ENCODE results near the gene GPR162. TPM values are rescaled to one million over a fixed set of nuclear protein-coding genes. Genes with fewer than 3 reads are reported as not detected.

Gene GPR162
- total and polyA plus RNA-seq, 2 experiments from 2014 or later, result 2.3 TPM

DNA sequence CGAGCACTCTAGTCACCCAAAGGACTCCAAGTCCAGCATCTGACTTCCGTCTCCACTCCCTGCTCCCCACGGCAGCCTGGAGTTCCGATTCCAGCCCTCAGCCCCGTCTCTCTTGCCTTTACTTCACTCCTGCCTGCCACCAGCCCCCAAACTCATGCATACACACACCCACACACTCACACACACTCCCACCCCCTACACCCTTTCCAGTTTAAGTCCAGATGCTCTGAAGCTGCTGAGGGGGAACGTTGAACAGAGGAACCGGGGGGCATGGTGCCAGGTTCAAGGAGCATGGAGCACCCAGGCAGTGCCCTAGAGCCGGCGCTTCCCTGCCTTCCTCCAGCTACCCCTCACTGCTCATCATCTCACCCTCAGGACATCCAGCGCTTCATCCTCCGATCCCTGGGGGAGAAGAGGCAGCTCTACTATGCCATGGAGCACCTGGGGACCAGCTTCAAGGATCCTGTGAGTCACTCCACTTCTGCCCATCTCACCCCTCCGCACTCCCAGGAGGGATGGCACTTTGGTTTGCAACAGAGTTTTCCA is 9.9 kb downstream of the GPR162 start:
- Histone ChIP-seq H3K9me3 (ENCODE audit: low read depth) (no peaks in the 10 kb centered on the region), H2AFZ (no peak overlapping the region), H3K4me2 (no peak overlapping the region), H3K79me2 (peaks cover 6% of the 10 kb centered on the region), H3K4me1 (ENCODE audit: insufficient read depth) (peaks cover 3% of the 10 kb centered on the region), H3K27me3 (no peaks in the 10 kb centered on the region), H3K4me3 (no peak overlapping the region), H3K36me3 (replicated peaks; ENCODE audit: insufficient read depth, low read depth) (no peaks in the 10 kb centered on the region), H4K20me1 (ENCODE audit: insufficient read depth, poor library complexity, severe bottlenecking) (no peaks in the 10 kb centered on the region), H3K9me2 (replicated peaks; ENCODE audit: insufficient read depth) (no peaks in the 10 kb centered on the region), H3K27ac (no peak overlapping the region)
- no peak for DNase-seq (ENCODE audit: low spot score)
- no peak for TF ChIP-seq EZH2 (IDR thresholded peaks at IDR 0.05; ENCODE audit: borderline replicate concordance)
- TF ChIP-seq, protein P1, sequence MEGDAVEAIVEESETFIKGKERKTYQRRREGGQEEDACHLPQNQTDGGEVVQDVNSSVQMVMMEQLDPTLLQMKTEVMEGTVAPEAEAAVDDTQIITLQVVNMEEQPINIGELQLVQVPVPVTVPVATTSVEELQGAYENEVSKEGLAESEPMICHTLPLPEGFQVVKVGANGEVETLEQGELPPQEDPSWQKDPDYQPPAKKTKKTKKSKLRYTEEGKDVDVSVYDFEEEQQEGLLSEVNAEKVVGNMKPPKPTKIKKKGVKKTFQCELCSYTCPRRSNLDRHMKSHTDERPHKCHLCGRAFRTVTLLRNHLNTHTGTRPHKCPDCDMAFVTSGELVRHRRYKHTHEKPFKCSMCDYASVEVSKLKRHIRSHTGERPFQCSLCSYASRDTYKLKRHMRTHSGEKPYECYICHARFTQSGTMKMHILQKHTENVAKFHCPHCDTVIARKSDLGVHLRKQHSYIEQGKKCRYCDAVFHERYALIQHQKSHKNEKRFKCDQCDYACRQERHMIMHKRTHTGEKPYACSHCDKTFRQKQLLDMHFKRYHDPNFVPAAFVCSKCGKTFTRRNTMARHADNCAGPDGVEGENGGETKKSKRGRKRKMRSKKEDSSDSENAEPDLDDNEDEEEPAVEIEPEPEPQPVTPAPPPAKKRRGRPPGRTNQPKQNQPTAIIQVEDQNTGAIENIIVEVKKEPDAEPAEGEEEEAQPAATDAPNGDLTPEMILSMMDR (IDR thresholded peaks at IDR 0.05; ENCODE audit: poor library complexity), result no peak
- 93% methylated on average over 12 of the region's 12 CpGs for WGBS (ENCODE audit: low lambda C conversion rate, missing lambda C conversion rate)

DNA sequence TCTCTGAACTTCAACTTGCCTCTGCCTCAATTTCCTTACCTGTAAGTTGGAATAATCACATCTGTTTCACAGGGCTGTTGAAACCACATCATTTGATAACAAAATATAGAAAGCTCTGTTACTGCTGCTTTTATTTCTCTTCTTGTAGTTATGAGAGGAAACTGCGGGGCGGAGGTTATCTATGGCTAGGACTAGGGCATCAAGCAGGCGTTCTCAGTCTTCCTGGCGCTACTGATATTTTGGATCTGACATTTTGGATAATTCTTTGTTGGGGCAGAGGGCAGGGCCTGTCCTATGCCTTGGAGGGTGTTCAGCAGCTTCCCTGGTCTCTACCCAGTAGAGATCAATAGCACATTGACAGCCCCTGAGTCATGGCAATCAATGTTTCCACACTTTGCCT is 10.5 kb downstream of the GPR162 start:
- WGBS (ENCODE audit: low lambda C conversion rate, missing lambda C conversion rate), result 95% methylated on average over 4 of the region's 4 CpGs

DNA sequence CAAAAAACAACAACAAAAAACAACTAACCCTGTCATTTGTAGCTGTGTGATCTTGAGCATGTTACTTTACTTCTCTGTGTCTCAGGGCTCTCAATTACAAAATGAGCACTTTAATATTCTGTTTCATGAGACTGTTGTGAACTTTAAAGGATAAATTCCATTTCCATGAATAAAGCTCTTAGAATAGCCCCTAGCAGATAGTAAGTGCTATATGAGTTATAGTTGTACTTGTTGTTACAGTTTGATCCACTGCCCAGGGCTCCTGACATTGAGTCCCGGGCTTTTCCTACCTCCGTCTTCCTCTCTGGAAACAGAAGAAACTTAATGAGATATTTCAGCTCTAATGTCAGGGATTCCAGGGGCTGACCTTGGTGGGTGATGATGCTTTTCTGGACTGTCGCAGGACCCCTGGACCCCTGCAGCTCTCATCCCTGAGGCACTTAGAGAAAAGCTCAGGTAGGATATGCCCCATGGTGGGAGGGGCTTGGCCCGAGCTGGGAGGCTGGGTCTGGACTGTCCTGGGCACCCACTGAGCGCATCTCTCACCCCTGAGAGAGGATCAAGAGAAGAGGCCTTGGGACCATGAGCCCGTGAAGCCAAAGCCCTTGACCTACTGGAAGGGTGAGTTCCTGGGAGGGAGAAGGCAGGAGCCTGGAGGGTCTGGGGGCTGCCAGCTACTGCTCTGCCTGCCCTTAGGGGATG is 11.7 kb downstream of the GPR162 start:
- H3K4me1 ChIP-seq (ENCODE audit: insufficient read depth), result no peaks in the 10 kb centered on the region
- TF ChIP-seq EZH2phosphoT487 (IDR thresholded peaks at IDR 0.05; ENCODE audit: low read depth, severe bottlenecking, unreplicated experiment) (no peak), EZH2 (IDR thresholded peaks at IDR 0.05; ENCODE audit: borderline replicate concordance) (no peak)
- TF ChIP-seq, protein P1 (IDR thresholded peaks at IDR 0.05; ENCODE audit: poor library complexity), result no peak
- H3K4me3 ChIP-seq, result no peak overlapping the region
- no peaks in the 10 kb centered on the region for H3K27me3 ChIP-seq
- WGBS (ENCODE audit: low lambda C conversion rate, missing lambda C conversion rate), result 90% methylated on average over 6 of the region's 6 CpGs
- no peaks in the 10 kb centered on the region for H4K20me1 ChIP-seq (ENCODE audit: insufficient read depth, poor library complexity, severe bottlenecking)
- no peak overlapping the region for H3K27ac ChIP-seq
- H3K4me2 ChIP-seq, result no peak overlapping the region
- no peak overlapping the region for H2AFZ ChIP-seq
- H3K79me2 ChIP-seq, result peaks cover 6% of the 10 kb centered on the region
- no peak for DNase-seq (ENCODE audit: low spot score)
- no peaks in the 10 kb centered on the region for H3K36me3 ChIP-seq (replicated peaks; ENCODE audit: insufficient read depth, low read depth)
- no peaks in the 10 kb centered on the region for H3K9me3 ChIP-seq (ENCODE audit: low read depth)
- no peaks in the 10 kb centered on the region for H3K9me2 ChIP-seq (replicated peaks; ENCODE audit: insufficient read depth)

More for the DNA sequence above, 10.5 kb downstream of the GPR162 start:
- Histone ChIP-seq H3K79me2 (peaks cover 6% of the 10 kb centered on the region), H2AFZ (no peak overlapping the region), H3K4me1 (ENCODE audit: insufficient read depth) (peaks cover 2% of the 10 kb centered on the region), H4K20me1 (ENCODE audit: insufficient read depth, poor library complexity, severe bottlenecking) (no peaks in the 10 kb centered on the region), H3K4me3 (no peak overlapping the region), H3K9me2 (replicated peaks; ENCODE audit: insufficient read depth) (no peaks in the 10 kb centered on the region), H3K27me3 (no peaks in the 10 kb centered on the region), H3K4me2 (no peak overlapping the region), H3K36me3 (replicated peaks; ENCODE audit: insufficient read depth, low read depth) (no peaks in the 10 kb centered on the region), H3K27ac (no peak overlapping the region), H3K9me3 (ENCODE audit: low read depth) (no peaks in the 10 kb centered on the region)
- no peak for DNase-seq (ENCODE audit: low spot score)
- TF ChIP-seq EZH2phosphoT487 (IDR thresholded peaks at IDR 0.05; ENCODE audit: low read depth, severe bottlenecking, unreplicated experiment) (no peak), EZH2 (IDR thresholded peaks at IDR 0.05; ENCODE audit: borderline replicate concordance) (no peak)
- TF ChIP-seq, protein P1 (IDR thresholded peaks at IDR 0.05; ENCODE audit: poor library complexity), result no peak

All from hepatocyte (in vitro differentiated cells).